GM18861 (cell line): ENCODE data around the gene CASP9.
"Not testable (repeated sequence)": the region's sequence is repeated elsewhere in the genome, so short reads cannot be mapped to it uniquely, and the experiment has no call there.

Source experiments
- ATAC-seq: cut with Tn5 transposase; IDR thresholded peaks from one replicate; pipeline ENCODE4 v1.9.1; 2021; ENCODE audit not compliant: unreplicated experiment

CASP9 gene

DNA sequence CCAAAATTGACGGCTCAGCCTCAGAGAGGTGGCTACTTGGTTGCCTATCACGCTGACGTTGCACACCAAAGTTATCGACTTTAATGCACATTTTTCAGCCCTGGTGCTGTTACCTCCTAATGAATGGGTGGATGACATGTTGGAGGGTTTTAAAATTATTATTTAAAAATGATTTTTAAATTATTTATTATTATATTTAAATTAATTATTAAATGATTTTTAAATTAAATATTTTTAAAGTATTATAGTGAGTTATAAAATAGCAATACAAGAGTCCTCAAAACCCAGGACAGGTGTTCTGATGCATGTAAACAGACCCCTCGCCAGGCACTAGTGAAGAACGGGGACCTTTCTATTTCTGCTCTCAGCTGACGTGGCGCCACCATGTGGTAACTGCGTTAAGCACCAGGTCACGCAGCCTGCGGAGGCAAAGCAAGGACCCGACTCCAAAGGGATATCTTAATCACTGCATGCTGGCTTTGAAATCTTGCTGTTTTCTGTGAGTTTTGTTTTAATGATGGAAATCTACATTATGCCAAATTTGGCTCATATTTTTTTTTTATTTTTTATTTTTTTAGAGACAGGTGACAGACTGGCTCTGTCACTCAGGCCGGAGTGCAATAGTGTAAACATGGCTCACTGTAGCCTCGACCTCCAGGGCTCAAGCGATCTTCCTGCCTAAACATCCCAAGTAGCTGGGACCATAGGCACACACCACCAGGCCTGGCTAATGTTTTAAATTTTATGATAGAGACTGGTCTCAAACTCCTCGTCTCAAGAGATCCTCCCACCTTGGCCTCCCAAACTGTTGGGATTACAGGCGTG, 22.6 kb downstream of the CASP9 start:
- no peak for ATAC-seq

DNA sequence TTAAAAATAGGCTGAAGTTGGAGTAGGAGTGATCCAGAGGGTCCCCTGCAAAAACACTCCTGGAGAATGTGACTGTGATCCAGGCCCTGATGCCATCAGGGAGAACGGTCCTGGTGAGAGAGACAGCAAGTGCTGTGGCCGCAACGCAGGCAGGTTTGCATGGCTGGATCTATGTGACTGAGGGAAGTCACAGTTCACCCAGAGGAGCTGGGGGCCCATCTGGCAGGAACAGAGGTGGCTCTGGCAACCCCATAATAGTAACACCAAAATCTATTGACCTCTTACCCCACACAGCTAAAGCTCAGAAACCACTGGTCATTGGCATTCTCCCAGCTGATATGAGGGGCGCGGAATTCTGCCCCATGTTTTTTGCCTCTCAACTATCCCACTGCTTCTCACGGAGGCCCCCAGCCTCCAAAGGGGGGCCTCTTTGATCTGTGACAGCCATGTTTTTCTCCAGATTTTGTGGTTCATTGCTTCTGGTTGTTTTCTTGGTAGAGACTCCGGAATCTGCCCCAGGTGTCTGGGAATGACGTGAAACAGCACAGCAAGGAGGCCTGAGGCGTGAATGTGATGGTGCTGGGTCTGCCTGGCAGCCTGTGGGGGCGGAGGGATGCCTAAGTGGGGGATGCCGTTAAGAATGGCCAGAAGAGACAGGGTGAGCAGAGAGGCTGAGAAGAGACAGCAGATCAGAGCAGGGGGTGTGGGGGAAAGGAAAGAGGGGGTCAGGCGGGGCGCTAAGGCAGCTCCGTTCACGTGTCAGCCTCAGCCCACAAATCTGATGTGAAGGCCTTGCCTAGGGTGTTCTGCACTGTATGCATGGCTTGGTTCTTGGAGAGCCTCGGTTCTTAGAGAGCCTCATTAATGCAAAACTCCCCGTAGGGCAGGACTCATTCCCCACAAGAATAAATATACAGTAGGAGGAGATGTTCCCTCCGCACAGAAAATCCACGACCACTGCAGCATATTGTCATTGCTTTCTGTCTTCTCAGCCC, 23.5 kb downstream of the CASP9 start:
- no peak for ATAC-seq

DNA sequence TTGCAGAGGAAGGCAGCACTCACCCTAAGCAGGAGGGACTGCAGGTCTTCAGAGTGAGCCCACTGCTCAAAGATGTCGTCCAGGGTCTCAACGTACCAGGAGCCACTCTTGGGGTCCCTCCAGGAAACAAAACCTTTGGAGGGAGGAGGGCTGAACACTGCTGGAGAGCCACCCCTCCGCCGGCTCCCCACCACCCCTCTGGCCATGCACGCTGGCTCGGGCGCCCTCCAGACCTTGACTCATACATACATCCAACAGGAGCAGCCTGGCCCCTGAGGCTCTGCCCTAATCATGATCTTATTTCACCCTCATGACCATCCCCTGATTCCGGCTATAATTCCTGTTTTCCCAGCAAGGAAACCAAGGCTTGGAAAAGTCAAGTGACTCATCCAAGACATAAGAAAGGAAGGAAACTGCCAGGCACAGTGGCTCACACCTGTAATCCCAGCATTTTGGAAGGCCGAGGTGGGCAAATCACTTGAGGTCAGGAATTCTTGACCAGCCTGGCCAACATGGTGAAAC, 30.1 kb downstream of the CASP9 start:
- no peak for ATAC-seq

DNA sequence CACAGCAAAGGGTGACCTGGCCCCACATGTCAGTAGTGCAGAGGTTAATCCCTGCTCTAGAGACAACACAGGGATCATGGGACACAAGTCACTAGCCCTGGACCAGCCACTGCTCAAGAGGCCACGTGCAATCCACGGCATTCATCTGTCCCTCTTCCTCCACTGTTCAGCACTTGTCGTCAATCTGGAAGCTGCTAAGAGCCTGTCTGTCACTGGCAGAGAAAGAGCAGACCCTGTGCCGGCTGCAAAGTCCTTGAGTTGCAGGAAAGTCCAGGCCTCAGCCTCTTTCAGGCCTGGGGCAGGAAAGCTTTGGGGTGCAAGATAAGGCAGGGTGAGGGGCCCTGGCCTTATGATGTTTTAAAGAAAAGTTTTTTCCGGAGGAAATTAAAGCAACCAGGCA, 31.4 kb downstream of the CASP9 start:
- no peak for ATAC-seq

DNA sequence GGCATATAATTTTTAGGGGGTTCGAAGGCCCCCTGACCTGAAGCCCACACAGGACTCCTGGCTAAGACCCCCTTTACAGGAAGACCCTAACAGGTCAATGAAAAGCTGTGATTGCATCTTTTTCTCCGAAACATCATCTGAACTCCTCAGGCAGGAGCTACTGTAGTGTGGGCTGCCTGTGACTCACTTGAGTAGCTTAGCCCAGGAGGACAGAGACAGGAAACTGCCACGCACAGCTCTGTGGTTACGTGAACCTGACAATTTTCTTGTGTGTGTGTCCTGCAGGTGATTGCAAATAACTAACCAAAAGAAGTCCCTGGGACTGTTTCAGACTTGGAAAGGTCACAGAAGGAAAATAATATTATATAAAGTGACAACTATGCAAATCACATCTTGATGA, 33.0 kb downstream of the CASP9 start:
- not testable (repeated sequence) for ATAC-seq

DNA sequence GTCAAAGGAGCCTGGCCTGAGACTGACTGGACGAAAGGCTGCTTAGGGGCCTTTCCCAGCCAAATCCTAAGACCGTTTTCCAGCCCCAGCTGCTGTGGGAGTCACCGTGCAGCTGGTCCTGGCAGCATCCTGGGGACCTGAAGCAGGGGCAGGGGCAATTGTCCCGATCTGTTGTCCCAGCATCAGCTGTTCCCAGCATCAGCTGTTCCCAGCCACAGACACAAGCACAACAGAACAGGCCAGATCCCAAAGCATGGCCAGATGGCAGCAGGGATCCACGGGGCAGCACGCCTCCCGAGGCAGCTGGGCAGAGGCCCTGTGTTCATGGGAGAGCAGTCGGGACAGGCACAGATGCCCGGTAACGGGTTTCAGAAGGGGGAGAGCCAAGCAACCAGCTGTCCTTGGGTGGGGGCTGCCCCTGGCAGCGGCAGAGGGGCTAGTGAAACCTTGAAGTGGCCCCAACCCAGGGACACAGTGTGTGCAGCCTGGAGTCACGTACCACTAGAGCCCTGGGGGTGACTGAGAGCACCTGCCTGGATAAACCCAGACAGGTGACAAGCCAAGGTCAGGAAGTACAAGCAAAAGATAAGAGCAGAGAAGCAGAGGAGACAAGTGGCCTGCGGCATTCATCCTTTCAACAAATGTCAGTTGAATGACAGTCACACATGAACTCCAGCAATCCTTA, 34.8 kb downstream of the CASP9 start:
- no peak for ATAC-seq

DNA sequence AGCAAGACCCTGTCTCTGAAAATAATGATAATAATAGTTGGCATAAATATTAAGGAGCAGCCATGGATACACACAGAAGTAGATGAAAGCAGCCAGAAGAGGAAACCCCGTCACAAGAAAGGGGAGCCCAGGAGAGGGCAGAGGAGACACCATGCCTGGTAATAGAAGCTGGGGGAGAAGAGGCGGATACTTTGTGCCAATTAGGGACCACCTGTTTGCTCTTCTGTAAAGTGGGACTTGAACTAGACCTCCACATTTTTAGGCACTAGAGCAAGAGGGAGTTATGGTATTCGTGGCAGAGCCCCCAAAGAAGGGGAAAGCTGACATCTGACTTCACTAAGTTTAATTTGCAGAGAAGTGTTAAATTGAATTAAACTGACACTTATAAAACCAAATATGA, 35.6 kb downstream of the CASP9 start:
- no peak for ATAC-seq

DNA sequence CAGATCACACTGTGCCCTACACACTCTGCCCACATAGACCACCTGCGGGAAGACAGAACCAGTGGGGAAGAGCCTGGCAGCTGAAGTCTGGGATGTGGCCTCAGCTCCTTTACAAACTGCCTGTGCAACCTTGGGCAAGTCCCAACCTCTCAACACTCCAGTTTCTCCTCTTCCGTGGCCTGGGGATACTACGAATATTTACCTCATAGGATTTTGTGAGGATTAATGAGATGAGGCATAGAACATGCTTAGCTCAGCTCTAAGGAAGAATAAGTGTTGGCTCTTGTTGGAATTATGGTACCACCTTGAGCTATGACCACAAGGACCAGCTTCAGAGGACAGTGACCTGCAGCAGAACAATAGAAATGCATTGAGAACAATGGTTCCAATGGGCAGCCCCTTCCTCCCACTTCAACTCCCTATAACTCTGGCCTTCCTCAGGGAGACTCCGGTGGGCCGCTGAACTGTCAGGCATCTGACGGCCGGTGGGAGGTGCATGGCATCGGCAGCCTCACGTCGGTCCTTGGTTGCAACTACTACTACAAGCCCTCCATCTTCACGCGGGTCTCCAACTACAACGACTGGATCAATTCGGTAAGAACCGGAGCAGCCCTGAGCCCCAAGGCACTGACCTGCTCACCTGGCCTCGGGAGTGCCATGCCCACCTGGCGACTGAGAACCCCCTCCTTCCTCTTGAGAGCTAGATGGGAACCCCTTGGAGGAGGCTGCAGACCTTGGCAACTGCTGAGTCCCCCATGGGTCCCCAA, 37.0 kb downstream of the CASP9 start:
- not testable (repeated sequence) for ATAC-seq

DNA sequence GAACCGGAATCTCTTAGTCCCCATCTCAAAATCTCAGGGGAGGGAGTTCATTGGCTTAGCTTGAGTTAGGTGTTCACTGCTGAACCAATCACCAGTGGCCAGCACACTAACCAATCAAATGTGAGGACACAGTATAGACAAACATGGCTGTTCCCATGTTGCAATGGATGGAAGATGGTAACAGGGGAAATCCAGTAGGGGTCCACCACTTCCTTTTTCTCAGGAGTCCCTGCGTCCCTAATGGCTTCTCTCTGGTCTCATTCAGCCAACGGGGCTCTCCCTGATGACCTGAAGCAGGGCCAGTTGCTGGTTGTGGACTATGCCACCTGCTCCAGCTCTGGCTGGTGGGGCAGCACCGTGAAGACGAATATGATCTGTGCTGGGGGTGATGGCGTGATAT, 38.4 kb downstream of the CASP9 start:
- ATAC-seq: no peak

DNA sequence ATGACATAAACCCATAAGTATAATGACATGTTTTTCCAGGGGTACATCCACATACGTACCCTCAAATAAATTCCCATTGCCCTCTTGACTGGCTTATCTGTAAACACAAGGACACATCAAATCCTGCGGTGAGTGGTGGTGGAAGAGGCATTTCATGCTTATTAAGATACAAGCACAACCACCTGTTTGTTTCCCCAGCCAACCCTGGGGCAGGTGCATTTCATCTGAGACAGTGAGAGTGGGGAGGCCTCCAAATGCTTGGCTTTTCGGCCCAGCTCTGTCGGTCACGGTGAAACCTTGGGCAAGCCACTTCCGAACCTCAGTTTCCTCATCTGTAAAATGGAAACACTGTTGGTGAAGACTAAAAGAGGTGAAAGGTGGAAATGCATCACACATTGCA, 39.6 kb downstream of the CASP9 start:
- not testable (repeated sequence) for ATAC-seq

DNA sequence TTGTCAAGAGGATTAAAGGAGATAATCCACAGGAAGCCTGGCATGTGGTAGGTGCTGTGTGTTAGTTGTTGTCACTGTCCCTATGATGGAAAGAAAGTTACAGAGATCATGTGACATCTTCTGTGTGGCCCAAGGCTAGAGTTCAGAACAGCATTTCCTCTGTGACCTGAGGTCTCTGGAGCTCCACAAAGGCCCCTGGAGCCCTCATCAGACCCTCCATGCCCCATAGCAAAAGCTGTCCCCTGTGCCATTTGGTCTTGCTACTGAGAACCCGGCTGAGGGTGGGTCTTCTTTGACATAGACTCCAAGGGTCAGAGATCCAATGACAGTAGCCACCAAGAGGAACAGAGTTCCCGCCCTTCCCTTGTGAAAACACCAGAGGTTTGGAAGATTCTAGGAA, 40.0 kb downstream of the CASP9 start:
- ATAC-seq: no peak

DNA sequence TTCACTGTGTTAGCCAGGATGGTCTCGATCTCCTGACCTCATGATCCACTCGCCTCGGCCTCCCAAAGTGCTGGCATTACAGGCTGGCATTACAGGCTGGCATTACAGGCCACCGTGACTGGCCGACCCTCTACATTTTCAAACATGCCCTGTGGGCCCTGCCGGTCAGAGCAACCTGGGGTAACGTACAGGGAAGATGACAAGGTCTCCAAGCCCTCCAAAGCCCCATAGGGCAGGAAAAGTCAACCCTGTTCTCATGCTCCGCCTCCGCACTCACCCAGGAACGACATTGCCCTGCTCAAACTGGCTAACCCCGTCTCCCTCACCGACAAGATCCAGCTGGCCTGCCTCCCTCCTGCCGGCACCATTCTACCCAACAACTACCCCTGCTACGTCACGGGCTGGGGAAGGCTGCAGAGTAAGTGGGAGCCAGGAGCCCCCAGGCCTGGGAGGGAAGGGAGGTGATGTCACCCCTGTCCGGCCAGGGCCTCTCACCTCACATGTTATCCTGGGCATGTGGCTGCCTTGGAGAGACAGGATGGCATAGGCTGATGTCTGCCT, 41.0 kb downstream of the CASP9 start:
- ATAC-seq: not testable (repeated sequence)

DNA sequence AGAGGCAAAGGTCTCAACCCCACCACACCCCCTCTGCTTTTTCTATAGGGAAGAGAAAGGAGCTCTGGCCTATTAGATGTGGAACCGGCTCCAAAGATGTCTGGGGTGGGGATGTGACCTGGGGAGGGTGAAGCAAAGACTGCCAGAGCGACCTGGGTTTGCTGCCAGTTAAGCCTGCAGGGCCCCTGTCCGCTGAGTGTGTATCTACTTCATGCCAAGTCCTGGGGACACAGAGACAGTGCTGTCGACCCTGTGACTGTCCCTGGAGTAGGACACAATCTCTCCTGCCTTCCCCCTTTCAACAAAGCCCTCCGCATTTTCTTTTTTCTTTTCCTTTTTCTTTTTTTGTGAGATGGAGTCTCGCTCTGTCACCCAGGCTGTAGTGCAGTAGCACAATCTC, 41.6 kb downstream of the CASP9 start:
- ATAC-seq: not testable (repeated sequence)

DNA sequence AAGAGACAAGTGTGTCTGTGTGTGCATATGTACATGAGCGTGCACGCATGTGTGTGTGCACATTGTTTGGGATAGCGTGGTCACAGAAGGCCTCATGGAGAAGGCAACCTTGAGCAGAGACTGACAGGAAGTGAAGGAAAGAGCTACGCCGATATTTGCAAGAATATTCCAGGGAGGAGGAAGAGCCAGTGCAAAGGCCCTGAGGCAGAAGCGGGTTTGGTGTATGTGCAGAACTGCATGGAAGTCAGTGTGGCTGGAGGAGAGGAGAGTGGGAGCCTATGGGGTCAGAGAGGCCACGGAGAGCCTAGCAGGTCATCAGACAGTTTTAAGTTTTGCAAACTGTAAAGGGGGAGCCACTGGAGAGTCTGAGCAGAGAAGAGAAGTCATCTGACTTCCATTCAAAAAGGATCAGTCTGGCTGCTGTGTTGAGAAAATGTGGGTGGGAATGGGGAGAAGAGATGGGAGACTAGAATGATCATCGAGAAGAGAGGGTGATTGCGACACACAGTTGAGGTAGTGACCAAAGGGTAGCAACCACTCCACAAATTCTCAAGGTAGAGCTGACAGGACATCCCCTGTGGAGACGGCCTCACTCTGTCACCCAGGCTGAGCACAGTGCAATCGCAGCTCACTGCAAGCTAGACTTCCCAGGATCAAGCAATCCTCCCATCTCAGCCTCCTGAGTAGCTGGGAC, 44.2 kb downstream of the CASP9 start:
- no peak for ATAC-seq

DNA sequence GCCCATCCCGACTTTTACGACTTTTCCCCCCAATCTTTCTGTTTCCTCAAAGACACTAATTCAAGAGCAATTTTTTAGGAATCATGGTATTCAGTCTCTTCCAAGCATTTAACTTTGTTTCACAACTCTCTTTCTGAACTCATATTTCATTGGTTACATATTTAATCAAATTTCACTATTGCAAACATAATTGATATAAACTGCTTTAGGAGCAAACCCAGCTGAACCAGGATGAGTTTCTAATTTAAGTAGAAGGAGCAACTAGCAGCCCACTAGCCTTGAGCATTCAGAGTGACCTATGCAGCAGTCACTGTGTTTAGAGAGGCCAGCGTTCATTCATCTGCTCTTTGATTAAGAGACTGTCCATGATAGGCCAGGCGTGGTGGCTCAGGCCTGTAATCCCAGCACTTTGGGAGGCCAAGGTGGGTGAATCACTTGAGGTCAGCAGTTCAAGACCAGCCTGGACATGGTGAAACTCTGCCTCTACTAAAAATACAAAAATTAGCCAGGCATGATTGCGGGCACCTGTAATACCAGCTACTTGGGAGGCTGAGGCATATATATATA, 46.3 kb downstream of the CASP9 start:
- ATAC-seq: no peak

DNA sequence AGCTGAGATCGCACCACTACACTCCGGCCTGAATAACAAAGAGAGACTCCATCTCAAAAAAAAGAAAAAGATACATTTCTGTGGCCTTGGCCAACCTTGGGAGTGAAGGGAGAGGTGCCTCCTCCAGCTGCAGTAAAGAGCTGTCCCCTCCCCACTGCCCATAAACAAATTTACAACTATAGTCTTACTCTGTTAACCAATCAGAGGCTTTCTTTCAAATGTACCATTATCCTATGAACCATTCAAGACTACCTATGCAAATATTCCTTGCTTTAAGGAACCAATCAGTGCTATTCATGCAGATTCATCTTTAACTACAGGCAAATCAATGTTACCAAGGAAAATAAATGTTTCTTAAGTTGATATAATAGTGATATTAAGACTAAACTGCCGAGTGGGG, 47.1 kb downstream of the CASP9 start:
- ATAC-seq: no peak

DNA sequence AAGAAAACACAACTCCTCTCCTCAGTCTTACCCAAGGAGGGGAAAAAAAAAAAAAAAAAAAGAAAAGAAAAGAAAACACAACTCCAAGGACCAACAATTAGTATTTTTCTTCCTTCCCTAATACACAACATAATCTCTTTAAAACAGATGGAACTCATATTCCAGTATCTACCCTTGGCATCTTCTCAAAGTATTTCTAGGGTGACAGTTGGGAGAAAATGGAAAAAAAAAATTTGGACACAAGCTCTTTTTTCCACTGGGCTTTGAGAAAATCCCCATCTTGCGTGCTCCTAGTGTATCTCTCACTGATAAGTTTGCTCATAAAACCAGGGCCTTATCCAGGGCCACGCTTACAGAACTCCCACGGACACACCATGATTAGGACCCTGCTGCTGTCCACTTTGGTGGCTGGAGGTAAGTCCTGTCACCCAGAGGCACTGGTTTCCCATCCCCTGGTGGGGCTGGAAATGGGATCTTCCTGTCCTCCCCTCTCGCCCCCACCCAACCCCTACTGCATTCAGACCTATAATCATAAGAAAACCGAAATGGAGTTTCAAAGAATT, 48.2 kb downstream of the CASP9 start, which contains the start of gene CELA2B:
Gene CELA2B (plus strand): TSS at position 353 of the 563 bp plus-strand sequence. CDS start 22 bp downstream, at position 375.
- ATAC-seq: no peak

DNA sequence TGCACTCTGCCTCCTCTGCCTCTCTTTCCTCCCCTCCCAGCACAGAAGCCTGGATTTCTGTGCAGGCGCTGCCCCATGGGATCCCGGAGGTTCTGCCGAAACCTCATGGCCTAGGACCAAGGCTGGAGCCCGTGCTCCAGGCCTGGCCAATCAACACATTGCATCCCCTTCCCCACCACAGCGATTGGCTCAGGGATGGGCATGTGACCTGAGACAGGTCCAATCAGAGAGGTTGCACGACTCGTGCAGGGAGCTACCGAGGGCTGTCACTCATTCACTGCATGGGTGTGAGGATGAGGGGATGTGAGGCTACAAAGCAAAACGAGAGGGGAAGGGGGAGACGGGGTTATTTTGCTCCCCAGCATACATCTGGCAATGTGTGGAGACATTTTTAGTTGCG, 51.4 kb downstream of the CASP9 start:
- ATAC-seq: no peak

DNA sequence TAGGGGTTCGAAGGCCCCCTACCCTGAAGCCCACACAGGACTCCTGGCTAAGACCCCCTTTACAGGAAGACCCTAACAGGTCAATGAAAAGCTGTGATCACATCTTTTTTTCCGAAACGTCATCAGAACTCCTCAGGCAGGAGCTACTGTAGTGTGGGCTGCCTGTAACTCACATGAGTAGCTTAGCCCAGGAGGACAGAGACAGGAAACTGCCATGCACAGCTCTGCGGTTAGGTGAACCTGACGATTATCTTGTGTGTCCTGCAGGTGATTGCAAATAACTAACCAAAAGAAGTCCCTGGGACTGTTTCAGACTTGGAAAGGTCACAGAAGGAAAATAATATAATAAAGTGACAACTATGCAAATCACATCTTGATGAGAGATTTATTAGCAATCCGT, 52.3 kb downstream of the CASP9 start:
- not testable (repeated sequence) for ATAC-seq
